Spinal cord (tissue), 10 donors: ENCODE measurements around the gene RASAL1. TPM values are rescaled to one million over a fixed set of nuclear protein-coding genes. Genes with fewer than 3 reads are reported as not detected.

Source experiments
- DNase-seq, 6 donors: peaks; one replicate each; pipeline versions ENCODE4 v3.0.0 to v3.0.0-alpha.2; 2013 to 2015; ENCODE audit warnings: low spot score in 6 of 6, low read depth in 4 of 6
- H3K27ac ChIP-seq: one replicate; pipeline ENCODE4 v1.5.1; 2013; ENCODE audit warnings: low read depth, low read length, control low read depth
- H3K27me3 ChIP-seq: one replicate; pipeline ENCODE4 v1.6.1; 2013; ENCODE audit warnings: low read length; ENCODE audit not compliant: control insufficient read depth, insufficient read depth
- H3K36me3 ChIP-seq: one replicate; pipeline ENCODE4 v1.6.1; 2013; ENCODE audit warnings: low read length; ENCODE audit not compliant: control insufficient read depth, insufficient read depth
- H3K4me1 ChIP-seq: one replicate; pipeline ENCODE4 v1.6.1; 2013; ENCODE audit warnings: low read length; ENCODE audit not compliant: control insufficient read depth, insufficient read depth
- H3K4me3 ChIP-seq: one replicate; pipeline ENCODE4 v1.5.1; 2013; ENCODE audit warnings: low read depth, low read length, control low read depth
- H3K9me3 ChIP-seq: one replicate; pipeline ENCODE4 v1.6.1; 2013; ENCODE audit warnings: low read length; ENCODE audit not compliant: control insufficient read depth, insufficient read depth
- WGBS: methylation state at CpG from one replicate; pipeline ENCODE4 v1.1.5; 2013; ENCODE audit warnings: missing lambda C conversion rate; ENCODE audit not compliant: insufficient coverage; 5-methylcytosine and 5-hydroxymethylcytosine counted together
- polyA plus RNA-seq, 2 donors: library from polyadenylated mRNA; unstranded; fragments of 120-200 nt; gene quantifications; one replicate each; pipeline ENCODE4 v1.2.1, GENCODE V29; 2013; ENCODE audit not compliant: insufficient read length in 2 of 2
- total RNA-seq, 2 donors: library from RNA; depleted of rRNA in 1 of 2; stranded (reverse); fragments of 120-200 nt in 1 of 2; fragments of >200 nt in 1 of 2; gene quantifications; one replicate each; pipeline versions ENCODE4 v1.2.3 to v1.2.4, GENCODE V29; 2013 to 2014
- donor health status: healthy.

RASAL1 gene
- total and polyA plus RNA-seq, 4 donors = 0.72 to 3.0 (median 2.4) TPM

DNA sequence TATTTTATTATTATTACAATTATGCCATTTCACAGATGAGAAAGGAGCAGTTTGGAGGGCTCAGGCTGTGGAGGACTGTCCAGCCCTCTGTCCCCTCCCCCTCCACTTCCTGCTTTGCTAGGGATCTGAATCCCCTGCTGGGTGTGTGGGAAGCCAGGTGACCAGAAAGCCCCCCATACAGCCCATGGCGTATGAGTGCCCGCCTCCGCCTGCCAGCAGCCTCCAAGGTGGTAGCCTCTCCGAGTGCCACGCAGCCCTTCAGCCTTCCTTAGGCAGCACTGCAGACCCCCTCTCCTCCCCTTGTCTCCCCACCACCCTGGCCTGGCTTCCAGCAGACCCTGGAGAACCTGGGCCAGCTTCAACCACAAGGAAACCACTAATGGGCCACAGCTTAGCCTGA is 66.4 kb downstream of the RASAL1 start:
- H3K36me3 ChIP-seq = peaks cover 39% of the 10 kb centered on the region
- no peak overlapping the region for H3K27ac ChIP-seq
- H3K4me3 ChIP-seq = no peak overlapping the region
- no peak for DNase-seq
- peaks cover 63% of the 10 kb centered on the region for H3K4me1 ChIP-seq
- 71% methylated on average over 5 of the region's 5 CpGs for WGBS
- H3K9me3 ChIP-seq = no peaks in the 10 kb centered on the region
- no peaks in the 10 kb centered on the region for H3K27me3 ChIP-seq

- DNase-seq = no peak
- Histone ChIP-seq H3K9me3 (no peaks in the 10 kb centered on the region), H3K27me3 (no peaks in the 10 kb centered on the region), H3K27ac (no peak overlapping the region), H3K4me1 (peaks cover 72% of the 10 kb centered on the region), H3K36me3 (peaks cover 43% of the 10 kb centered on the region), H3K4me3 (no peak overlapping the region)
- 95% methylated on average over 8 of the region's 10 CpGs for WGBS
Measured at GRCh38 chr12:113067987-113068935, 67.3 kb downstream of the RASAL1 start.

GRCh38 chr12:113066813-113067400 is 68.7 kb downstream of the RASAL1 start:
- H3K4me3 ChIP-seq = no peak overlapping the region
- no peaks in the 10 kb centered on the region for H3K9me3 ChIP-seq
- peaks cover 53% of the 10 kb centered on the region for H3K36me3 ChIP-seq
- H3K27me3 ChIP-seq = no peaks in the 10 kb centered on the region
- 36% methylated on average over 12 of the region's 13 CpGs for WGBS
- peaks cover 75% of the 10 kb centered on the region for H3K4me1 ChIP-seq
- no peak overlapping the region for H3K27ac ChIP-seq
- DNase-seq = peak in 2 of 6 donors; percentile 55 to 64

DNA sequence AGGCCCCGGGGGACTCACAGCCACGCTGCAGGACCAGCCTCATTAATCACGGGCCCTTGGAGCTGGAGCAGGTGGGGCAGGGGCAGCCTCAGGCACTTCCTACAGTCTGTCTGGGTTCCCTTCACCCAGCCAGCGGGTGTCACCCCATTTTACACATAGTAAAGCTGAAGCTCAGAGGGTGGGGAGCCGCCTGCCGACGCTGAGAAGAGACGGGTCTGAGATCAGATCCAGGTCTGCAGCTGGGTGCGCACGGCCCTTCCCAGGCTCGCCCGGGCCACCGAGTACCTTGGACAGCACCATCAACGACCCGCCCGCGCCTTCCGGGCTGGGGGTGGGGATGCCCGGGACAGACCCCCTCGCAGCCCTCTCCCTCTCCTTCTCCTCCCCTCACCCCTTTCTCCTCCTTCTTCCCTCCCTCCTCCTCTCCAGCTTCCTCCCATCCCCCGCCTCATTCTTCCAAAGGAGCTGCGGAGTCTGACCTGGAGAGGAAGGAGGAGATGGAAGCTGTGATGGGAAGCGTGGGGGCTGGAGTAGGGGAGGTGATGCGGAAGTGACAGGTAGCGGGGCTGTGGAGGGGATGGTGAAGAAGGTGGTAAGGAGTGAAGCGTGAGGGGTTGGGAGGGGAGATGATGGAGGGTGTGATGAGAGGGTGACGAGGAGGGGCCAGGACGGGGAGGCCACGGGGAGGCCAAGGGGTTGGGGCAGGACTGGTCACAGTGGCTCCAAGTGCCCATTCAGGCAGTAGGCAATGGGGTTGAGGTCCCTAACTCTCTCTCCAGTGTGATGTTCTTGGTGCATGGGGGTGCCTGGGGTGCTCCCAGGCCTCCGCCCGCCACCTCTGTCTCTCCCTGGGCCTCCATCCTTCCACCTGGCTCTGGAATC is 70.2 kb downstream of the RASAL1 start:
- Histone ChIP-seq H3K4me1 (peaks cover 69% of the 10 kb centered on the region), H3K4me3 (no peak overlapping the region), H3K9me3 (no peaks in the 10 kb centered on the region), H3K27ac (no peak overlapping the region), H3K27me3 (no peaks in the 10 kb centered on the region), H3K36me3 (peaks cover 52% of the 10 kb centered on the region)
- 33% methylated on average over 30 of the region's 31 CpGs for WGBS
- no peak for DNase-seq

GRCh38 chr12:113064395-113065125 is 71.0 kb downstream of the RASAL1 start:
- no peak for DNase-seq
- H3K27ac ChIP-seq = no peak overlapping the region
- no peaks in the 10 kb centered on the region for H3K9me3 ChIP-seq
- no peak overlapping the region for H3K4me3 ChIP-seq
- whole genome bisulfite sequencing = 64% methylated on average over 4 of the region's 5 CpGs
- H3K4me1 ChIP-seq = peaks cover 61% of the 10 kb centered on the region
- no peaks in the 10 kb centered on the region for H3K27me3 ChIP-seq
- peaks cover 45% of the 10 kb centered on the region for H3K36me3 ChIP-seq

DNA sequence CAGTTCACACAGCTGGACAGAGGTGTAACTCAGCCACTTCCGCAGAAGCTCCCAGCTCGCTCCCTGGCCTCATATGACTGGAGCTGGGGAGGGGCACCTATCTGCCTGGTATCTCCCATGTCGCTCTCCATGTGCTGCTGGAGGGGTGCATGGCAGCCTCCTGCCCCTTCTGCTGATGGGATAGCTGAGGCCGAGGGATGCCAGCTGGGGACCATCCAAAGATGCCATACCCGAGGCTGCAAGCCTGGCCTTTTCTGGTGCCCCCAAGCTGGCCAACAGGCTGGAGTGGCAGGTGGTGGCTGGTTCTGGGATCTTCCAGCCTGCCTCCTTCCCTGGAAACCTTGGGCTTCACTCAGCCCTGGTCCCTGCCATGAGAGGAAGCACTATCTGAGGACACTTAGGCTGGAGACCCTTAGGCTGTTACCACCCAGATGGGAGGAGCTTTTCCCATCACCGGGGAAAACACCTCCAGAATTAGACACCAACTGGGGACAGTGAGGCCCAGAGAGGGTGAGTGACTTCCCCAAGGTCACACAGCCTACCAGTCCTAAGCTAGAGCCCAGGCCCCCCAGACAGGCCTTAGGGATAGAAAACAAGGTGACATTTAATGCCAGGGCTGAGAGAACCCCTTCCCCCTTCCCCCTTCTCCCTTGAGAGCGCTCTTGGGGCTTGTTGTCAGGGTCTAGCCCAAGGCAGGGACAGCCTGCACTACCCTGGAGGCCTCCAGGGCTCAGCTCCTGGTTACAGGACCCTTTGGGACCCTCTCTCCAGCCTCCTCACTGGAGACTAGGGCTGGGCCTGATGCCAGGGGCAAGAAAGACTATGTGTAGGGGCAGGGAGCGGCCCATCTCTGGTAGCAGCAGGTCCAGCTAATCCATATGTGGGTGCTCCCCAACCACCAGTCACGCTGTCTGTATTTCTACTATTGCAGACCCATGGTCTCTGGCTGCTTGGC is 71.9 kb downstream of the RASAL1 start:
- DNase-seq = no peak
- no peaks in the 10 kb centered on the region for H3K27me3 ChIP-seq
- H3K27ac ChIP-seq = no peak overlapping the region
- peaks cover 44% of the 10 kb centered on the region for H3K36me3 ChIP-seq
- peaks cover 55% of the 10 kb centered on the region for H3K4me1 ChIP-seq
- WGBS = 65% methylated on average over 5 of the region's 9 CpGs
- no peaks in the 10 kb centered on the region for H3K9me3 ChIP-seq
- no peak overlapping the region for H3K4me3 ChIP-seq

DNA sequence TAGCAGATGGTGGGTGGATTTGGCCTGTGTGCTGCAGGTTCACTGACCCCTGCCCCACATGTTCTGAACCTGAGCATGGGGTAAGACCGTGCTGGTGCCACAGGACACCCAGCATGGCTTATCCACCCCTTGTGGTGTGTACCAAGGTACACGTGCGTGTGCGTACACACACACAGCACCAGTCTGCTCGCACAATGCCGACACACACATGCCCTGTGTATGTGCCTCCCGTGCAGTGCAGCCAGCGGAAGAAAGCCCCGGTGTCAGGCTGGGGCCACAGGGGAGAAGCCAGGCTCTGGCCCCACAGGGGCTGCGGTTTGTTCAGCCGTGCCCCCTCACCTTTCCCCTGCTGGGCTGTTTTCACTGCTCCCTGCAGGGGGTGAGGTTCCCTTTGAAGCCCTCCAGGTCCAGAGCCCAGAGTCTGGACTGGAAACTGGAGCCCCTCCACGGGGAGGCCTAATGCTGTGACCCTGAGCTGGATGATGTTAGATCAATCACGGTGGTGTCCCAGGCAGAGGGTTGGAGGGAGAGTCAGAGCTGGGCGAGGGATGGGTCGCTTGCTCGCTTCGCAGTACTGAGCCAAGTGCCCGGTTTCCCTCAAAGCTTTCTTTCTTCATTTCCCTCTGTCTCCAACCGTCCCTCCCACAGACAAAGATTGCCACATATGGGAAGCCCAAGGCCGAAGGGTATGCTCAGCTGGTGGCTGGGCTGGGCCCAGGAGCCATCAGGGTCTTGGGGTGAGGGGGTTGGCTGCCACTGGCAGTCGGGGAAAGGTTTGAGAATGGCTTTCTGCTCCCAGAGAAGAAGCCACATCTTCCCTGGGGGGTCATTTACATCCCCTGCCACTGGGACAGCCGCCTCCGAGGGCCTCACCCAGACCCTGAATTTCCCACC is 72.8 kb downstream of the RASAL1 start:
- DNase-seq = peak in 1 of 6 donors; percentile 42
- WGBS = 33% methylated on average over 20 of the region's 23 CpGs
- Histone ChIP-seq H3K36me3 (peaks cover 51% of the 10 kb centered on the region), H3K27me3 (no peaks in the 10 kb centered on the region), H3K4me3 (no peak overlapping the region), H3K4me1 (peaks cover 62% of the 10 kb centered on the region), H3K27ac (no peak overlapping the region), H3K9me3 (no peaks in the 10 kb centered on the region)
